H1 (cell line): ENCODE results near the gene NCAPG2. TPM values are rescaled to one million over a fixed set of nuclear protein-coding genes. Genes with fewer than 3 reads are reported as not detected.

Experiments used
- CEBPB ChIP-seq: IDR thresholded peaks from 2 replicates; pipeline ENCODE4 v1.6.1; 2012; ENCODE audit warnings: low read depth, low read length
- CHD1 ChIP-seq: IDR thresholded peaks from 2 replicates; pipeline ENCODE4 v1.6.1; 2012; ENCODE audit warnings: low read depth, low read length, improper control_type of control experiment
- KDM1A ChIP-seq: fragments of 200-600, 300-600 bp; sonication (generic); IDR thresholded peaks from 2 replicates; pipeline ENCODE4 v1.7.1; 2016; ENCODE audit warnings: mild to moderate bottlenecking, low read length, borderline replicate concordance
- NRF1 ChIP-seq: IDR thresholded peaks from 2 replicates; pipeline ENCODE4 v1.6.1; 2011; ENCODE audit warnings: mild to moderate bottlenecking, low read depth, low read length, improper control_type of control experiment
- RXRA ChIP-seq: IDR thresholded peaks from 2 replicates; pipeline ENCODE4 v1.6.1; 2011; ENCODE audit warnings: low read depth, mild to moderate bottlenecking, low read length, moderate library complexity; ENCODE audit not compliant: insufficient read depth
- SIRT6 ChIP-seq: IDR thresholded peaks from one replicate; pipeline ENCODE4 v1.7.1; 2012; ENCODE audit warnings: low read length, inconsistent platforms
- polyA plus RNA-seq, 7 experiments: library from polyadenylated mRNA; depleted of rRNA in 3 of 7; stranded (reverse) in 5 of 7; unstranded in 2 of 7; fragments of >200 nt in 5 of 7; fragments of 200-250 nt in 2 of 7; gene quantifications; 1 replicate in 5 of 7; 2 replicates in 1 of 7; 4 replicates in 1 of 7; pipeline versions ENCODE4 v1.2.1 to v1.2.3, GENCODE V29; 2011 to 2013; ENCODE audit warnings: missing spikeins in 2 of 7, mixed read lengths in 2 of 7
- total RNA-seq: library from RNA; stranded (reverse); fragmentation: NEBNext Ultra II Directional; extraction: Animal tissue kit (Norgen Biotek cat#: 25700); gene quantifications from 2 replicates; pipeline ENCODE4 v1.2.1, GENCODE V29; 2021

The NCAPG2 gene
- total and polyA plus RNA-seq, 2 of the 8 experiments (the other 6 are each of a cell fraction or from before 2014, with no cell fraction given) = 49.9 to 119 TPM

DNA sequence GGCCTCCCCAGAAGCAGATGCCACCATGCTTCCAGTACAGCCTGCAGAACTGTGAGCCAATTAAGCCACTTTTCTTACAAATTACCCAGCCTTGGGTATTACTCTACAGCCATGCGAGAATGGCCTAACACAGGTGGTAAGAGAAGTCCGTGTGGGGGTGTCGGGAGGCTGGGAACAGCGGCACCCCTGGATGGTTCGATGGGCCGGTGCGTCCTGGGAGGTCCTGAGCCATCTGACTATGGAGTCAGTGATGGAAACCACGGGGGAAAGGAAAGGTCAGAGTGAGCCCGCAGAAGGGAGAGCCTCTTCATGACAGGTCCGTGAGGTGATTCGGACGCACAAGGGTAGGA, 114.4 kb downstream of the NCAPG2 start (continued):
- TF ChIP-seq SIRT6 (no peak), NRF1 (no peak), KDM1A (no peak), RXRA (no peak), CHD1 (no peak), CEBPB (no peak)
